Fibroblast of mammary gland (primary cell): ENCODE measurements around the gene GNL1.
"Not testable (repeated sequence)": the region's sequence is repeated elsewhere in the genome, so short reads cannot be mapped to it uniquely, and the experiment has no call there.

Experiments used
- DNase-seq: peaks from one replicate; pipeline ENCODE4 v3.0.0-alpha.2; 2010; ENCODE audit warnings: low read depth
- H3K4me3 ChIP-seq: 2 replicates; pipeline ENCODE4 v1.5.1; 2011; ENCODE audit warnings: low read depth, mild to moderate bottlenecking, low read length, moderate library complexity; ENCODE audit not compliant: control insufficient read depth
- TF ChIP-seq, protein P1 (sequence below): conservative IDR thresholded peaks from 2 replicates; pipeline ENCODE4 v1.5.1; 2011; ENCODE audit warnings: low read depth, low read length, inconsistent platforms; ENCODE audit not compliant: control insufficient read depth, insufficient read depth

The GNL1 gene

DNA sequence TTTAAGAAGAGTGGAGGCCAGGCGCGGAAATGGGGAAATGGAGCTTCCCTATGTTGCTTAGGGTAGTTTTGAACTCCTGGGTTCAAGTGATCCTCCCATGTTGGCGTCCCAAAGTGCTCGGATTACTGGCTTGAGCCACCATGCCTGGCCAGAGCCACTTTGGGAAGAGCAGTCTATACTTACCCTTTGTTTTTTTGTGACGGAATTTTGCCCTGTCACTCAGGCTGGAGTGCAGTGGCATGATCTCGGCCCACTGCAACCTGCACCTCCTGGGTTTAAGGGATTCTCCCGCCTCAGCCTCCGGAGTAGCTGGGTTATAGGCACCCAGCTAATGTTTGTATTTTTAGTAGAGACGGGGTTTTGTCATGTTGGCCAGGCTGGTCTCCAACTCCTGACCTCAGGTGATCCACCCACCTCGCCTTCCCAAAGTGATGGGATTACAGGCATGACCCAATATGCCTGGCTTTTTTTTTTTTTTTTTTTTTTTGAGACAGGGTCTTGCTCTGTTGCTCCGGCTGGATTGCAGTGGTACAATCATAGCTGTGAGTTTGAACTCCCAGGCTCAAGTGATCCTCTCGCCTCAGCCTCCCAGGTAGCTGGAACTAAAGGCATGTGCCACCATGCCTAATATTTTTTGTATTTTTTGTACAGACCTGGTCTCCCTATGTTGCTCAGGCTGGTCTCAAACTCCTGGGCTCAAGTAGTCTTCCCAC is 42.8 kb upstream of the GNL1 start:
- TF ChIP-seq, protein P1, sequence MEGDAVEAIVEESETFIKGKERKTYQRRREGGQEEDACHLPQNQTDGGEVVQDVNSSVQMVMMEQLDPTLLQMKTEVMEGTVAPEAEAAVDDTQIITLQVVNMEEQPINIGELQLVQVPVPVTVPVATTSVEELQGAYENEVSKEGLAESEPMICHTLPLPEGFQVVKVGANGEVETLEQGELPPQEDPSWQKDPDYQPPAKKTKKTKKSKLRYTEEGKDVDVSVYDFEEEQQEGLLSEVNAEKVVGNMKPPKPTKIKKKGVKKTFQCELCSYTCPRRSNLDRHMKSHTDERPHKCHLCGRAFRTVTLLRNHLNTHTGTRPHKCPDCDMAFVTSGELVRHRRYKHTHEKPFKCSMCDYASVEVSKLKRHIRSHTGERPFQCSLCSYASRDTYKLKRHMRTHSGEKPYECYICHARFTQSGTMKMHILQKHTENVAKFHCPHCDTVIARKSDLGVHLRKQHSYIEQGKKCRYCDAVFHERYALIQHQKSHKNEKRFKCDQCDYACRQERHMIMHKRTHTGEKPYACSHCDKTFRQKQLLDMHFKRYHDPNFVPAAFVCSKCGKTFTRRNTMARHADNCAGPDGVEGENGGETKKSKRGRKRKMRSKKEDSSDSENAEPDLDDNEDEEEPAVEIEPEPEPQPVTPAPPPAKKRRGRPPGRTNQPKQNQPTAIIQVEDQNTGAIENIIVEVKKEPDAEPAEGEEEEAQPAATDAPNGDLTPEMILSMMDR = no peak
- DNase-seq = no peak
- H3K4me3 ChIP-seq = no peak overlapping the region

GRCh38 chr6:30597315-30598144 is 41.2 kb upstream of the GNL1 start:
- TF ChIP-seq, protein P1 = peak; percentile 83
- peak; percentile 80 for DNase-seq
- not testable (repeated sequence) for H3K4me3 ChIP-seq

DNA sequence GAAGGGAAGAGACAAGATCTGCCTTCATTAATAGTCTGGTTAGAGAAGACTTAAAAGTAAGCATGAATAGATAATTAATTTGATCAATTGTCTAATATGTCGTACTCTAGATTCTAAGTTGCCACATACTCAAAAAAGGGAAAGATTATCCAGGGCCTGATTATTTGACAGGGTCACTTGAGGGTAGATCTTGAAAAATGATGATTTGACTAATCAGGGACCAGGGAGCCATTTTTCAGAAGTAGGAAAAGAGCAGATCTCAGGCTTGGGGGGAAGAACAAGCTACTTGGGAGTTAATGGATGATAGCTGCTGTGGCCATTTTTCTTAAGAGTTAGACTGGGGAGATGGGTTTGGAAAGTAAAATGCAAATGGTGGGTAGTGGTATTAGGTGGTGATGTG is 36.0 kb upstream of the GNL1 start:
- no peak for DNase-seq
- no peak overlapping the region for H3K4me3 ChIP-seq
- TF ChIP-seq, protein P1 = no peak

- peak; percentile 72 for DNase-seq
- TF ChIP-seq, protein P1 = no peak
- H3K4me3 ChIP-seq = no peak overlapping the region
Measured at GRCh38 chr6:30591008-30591407, 34.7 kb upstream of the GNL1 start.

GRCh38 chr6:30590509-30590908 is 34.2 kb upstream of the GNL1 start:
- peak; percentile 23 for DNase-seq
- TF ChIP-seq, protein P1 = no peak
- H3K4me3 ChIP-seq = no peak overlapping the region

GRCh38 chr6:30589754-30590358 is 33.6 kb upstream of the GNL1 start:
- no peak overlapping the region for H3K4me3 ChIP-seq
- TF ChIP-seq, protein P1 = no peak
- no peak for DNase-seq
